ENCODE results near the gene TRHDE.

- TF ChIP-seq CTCF (IDR thresholded peaks at IDR 0.05) (no peak), POLR2A (IDR thresholded peaks at IDR 0.05) (no peak)
These were observed 1.7 kb downstream of the TRHDE start for GRCh38 chr12:72273851-72274351.

All from testis (tissue), 2 donors.